Nephron progenitor cell (in vitro differentiated cells): Measurements from ENCODE around the gene DHRSX.

Source experiments
- DNase-seq: peaks from one replicate; pipeline ENCODE4 v3.0.0; 2021
- H3K27ac Mint-ChIP-seq: 2 replicates; pipeline ENCODE4 v1.8.0; 2021; ENCODE audit warnings: mild to moderate bottlenecking, moderate library complexity, mixed read lengths
- H3K27me3 Mint-ChIP-seq: 2 replicates; pipeline ENCODE4 v1.8.0; 2021; ENCODE audit warnings: mild to moderate bottlenecking, low read depth, mixed read lengths; ENCODE audit not compliant: poor library complexity
- H3K36me3 Mint-ChIP-seq: 2 replicates; pipeline ENCODE4 v1.8.0; 2021; ENCODE audit warnings: low read depth, mixed read lengths
- H3K4me1 Mint-ChIP-seq: 2 replicates; pipeline ENCODE4 v1.8.0; 2021; ENCODE audit warnings: mixed read lengths
- H3K4me3 Mint-ChIP-seq: 2 replicates; pipeline ENCODE4 v1.8.0; 2021; ENCODE audit warnings: mild to moderate bottlenecking, moderate library complexity, mixed read lengths
- H3K9me3 Mint-ChIP-seq: 2 replicates; pipeline ENCODE4 v1.8.0; 2021; ENCODE audit warnings: mild to moderate bottlenecking, moderate library complexity, mixed read lengths
- CTCF ChIP-seq: fragments of 200-600 bp; sonication (generic); IDR thresholded peaks from 2 replicates; pipeline ENCODE4 v1.5.0; 2021; ENCODE audit warnings: antibody characterized with exemption

Gene DHRSX

GRCh38 chrX:2500803-2501558 is at the start of gene DHRSX, which contains the start of gene ZBED1:
DHRSX (minus strand) TSS chrX:2500976; CDS start chrX:2500925, 51 bp downstream.
ZBED1 (minus strand) TSS chrX:2500976; CDS start chrX:2490719, 10,257 bp downstream.
- H3K4me1 Mint-ChIP-seq = peaks cover 36% of the 10 kb centered on the region
- H3K9me3 Mint-ChIP-seq = no peaks in the 10 kb centered on the region
- no peak for TF ChIP-seq CTCF
- peak; percentile 16 for DNase-seq
- peak within 1 kb of the TSS; percentile 96 for H3K27ac Mint-ChIP-seq
- no peaks in the 10 kb centered on the region for H3K27me3 Mint-ChIP-seq
- peaks cover 8% of the 10 kb centered on the region for H3K36me3 Mint-ChIP-seq
- peak within 1 kb of the TSS; percentile 87 for H3K4me3 Mint-ChIP-seq

- peaks cover 26% of the 10 kb centered on the region for H3K9me3 Mint-ChIP-seq
- H3K36me3 Mint-ChIP-seq = peaks cover 9% of the 10 kb centered on the region
- TF ChIP-seq CTCF = no peak
- no peak overlapping the region for H3K27ac Mint-ChIP-seq
- no peak for DNase-seq
- H3K27me3 Mint-ChIP-seq = peaks cover 5% of the 10 kb centered on the region
- peaks cover 35% of the 10 kb centered on the region for H3K4me1 Mint-ChIP-seq
- no peak overlapping the region for H3K4me3 Mint-ChIP-seq
Measured at GRCh38 chrX:2549876-2550275, 49.1 kb upstream of the DHRSX start.

GRCh38 chrX:2548711-2549423 is 48.1 kb upstream of the DHRSX start:
- Mint-ChIP-seq H3K9me3 (peaks cover 25% of the 10 kb centered on the region), H3K27ac (peak overlapping the region; percentile 71), H3K4me3 (peak overlapping the region; percentile 43), H3K27me3 (no peaks in the 10 kb centered on the region), H3K36me3 (peaks cover 9% of the 10 kb centered on the region), H3K4me1 (peaks cover 35% of the 10 kb centered on the region)
- TF ChIP-seq CTCF = no peak
- DNase-seq = no peak

- Mint-ChIP-seq H3K27me3 (peaks cover 4% of the 10 kb centered on the region), H3K9me3 (peaks cover 25% of the 10 kb centered on the region), H3K36me3 (peaks cover 9% of the 10 kb centered on the region), H3K4me1 (peaks cover 32% of the 10 kb centered on the region), H3K4me3 (no peak overlapping the region), H3K27ac (no peak overlapping the region)
- TF ChIP-seq CTCF = no peak
- DNase-seq = no peak
Measured at GRCh38 chrX:2547736-2548135, 47.0 kb upstream of the DHRSX start.

- Mint-ChIP-seq H3K4me1 (peaks cover 27% of the 10 kb centered on the region), H3K36me3 (peaks cover 9% of the 10 kb centered on the region), H3K4me3 (no peak overlapping the region), H3K27ac (no peak overlapping the region), H3K9me3 (peaks cover 31% of the 10 kb centered on the region), H3K27me3 (peaks cover 4% of the 10 kb centered on the region)
- no peak for TF ChIP-seq CTCF
- DNase-seq = no peak
Measured at GRCh38 chrX:2546496-2546895, 45.7 kb upstream of the DHRSX start.
